GM10266 (cell line): ENCODE data around the gene DNM1.
A peak's percentile ranks its signal among the peaks of the same experiment; 100 is the strongest.

Experiments used
- DNase-seq: peaks from one replicate; pipeline ENCODE4 v3.0.0; 2012; ENCODE audit errors: extremely low spot score
- CTCF ChIP-seq: IDR thresholded peaks from 2 replicates; pipeline ENCODE4 v1.5.1; 2012; ENCODE audit warnings: mild to moderate bottlenecking, low read depth; ENCODE audit not compliant: control insufficient read depth, insufficient read depth; ENCODE audit errors: missing control alignments

The DNM1 gene

GRCh38 chr9:128203024-128203706, at the start of gene DNM1:
DNM1 (plus strand) TSS chr9:128203379; CDS start chr9:128203471, 92 bp downstream.
- DNase-seq = peak; percentile 99
- TF ChIP-seq CTCF = peak; percentile 95

GRCh38 chr9:128153947-128154695, 49.1 kb upstream of the DNM1 start:
- DNase-seq = no peak
- no peak for TF ChIP-seq CTCF

- no peak for DNase-seq
- no peak for TF ChIP-seq CTCF
Measured at GRCh38 chr9:128155736-128156500, 47.3 kb upstream of the DNM1 start.

GRCh38 chr9:128159522-128159783, 43.7 kb upstream of the DNM1 start:
- peak; percentile 55 for DNase-seq
- TF ChIP-seq CTCF = no peak

GRCh38 chr9:128159784-128160602, 43.2 kb upstream of the DNM1 start, which contains the start of gene BBLN:
BBLN (plus strand) TSS chr9:128160265; CDS start chr9:128160408, 143 bp downstream.
- peak; percentile 99 for DNase-seq
- TF ChIP-seq CTCF = no peak

- TF ChIP-seq CTCF = no peak
- peak; percentile 76 for DNase-seq
Measured at GRCh38 chr9:128160603-128160987, 42.6 kb upstream of the DNM1 start.
